Tibial artery (tissue), 4 donors: Measurements from ENCODE around the gene ITIH5.

Source experiments
- DNase-seq, 2 donors: peaks; one replicate each; pipeline ENCODE4 v3.0.0-alpha.2; 2019
- H3K27ac ChIP-seq, 2 donors: fragments of 200-600 bp; sonication (generic) in 1 of 2; 1 replicate in 1 of 2; 2 replicates in 1 of 2; pipeline ENCODE4 v1.5.1; 2018 to 2019; ENCODE audit warnings: mild to moderate bottlenecking in 1 of 2
- H3K27me3 ChIP-seq, 2 donors: fragments of 200-600 bp; sonication (generic) in 1 of 2; one replicate each; pipeline versions ENCODE4 v1.5.1 to v1.6.0; 2016 to 2019
- H3K36me3 ChIP-seq, 3 donors: fragments of 200-600 bp; sonication (generic) in 2 of 3; one replicate each; pipeline ENCODE4 v1.5.1; 2016 to 2019; ENCODE audit warnings: mild to moderate bottlenecking in 2 of 3
- H3K4me1 ChIP-seq, 4 donors: fragments of 200-600 bp; sonication (generic) in 2 of 4; 1 replicate in 3 of 4; 2 replicates in 1 of 4; pipeline ENCODE4 v1.5.1; 2016 to 2019
- H3K4me3 ChIP-seq, 2 donors: fragments of 200-600 bp; sonication (generic) in 1 of 2; 1 replicate in 1 of 2; 2 replicates in 1 of 2; pipeline ENCODE4 v1.5.1; 2018 to 2019; ENCODE audit warnings: mild to moderate bottlenecking in 2 of 2
- H3K9me3 ChIP-seq, 3 donors: fragments of 200-600 bp; sonication (generic) in 1 of 3; one replicate each; pipeline ENCODE4 v1.5.1; 2016 to 2019
- intact Hi-C: fragments of 100-400 bp; cut with DNase I; formaldehyde crosslinking; loops from one replicate; pipeline ENCODE4 v1.15.0; 2023; ENCODE audit warnings: low total_unique reads
- TF ChIP-seq, protein P1 (sequence below), 2 experiments: fragments of 200-600 bp in 1 of 2; fragments of 450-650 bp in 1 of 2; IDR thresholded peaks; one replicate each; pipeline ENCODE4 v1.5.1; 2017 to 2019; ENCODE audit warnings: antibody characterized with exemption in 2 of 2, mild to moderate bottlenecking in 1 of 2, moderate library complexity in 1 of 2

The ITIH5 gene

DNA sequence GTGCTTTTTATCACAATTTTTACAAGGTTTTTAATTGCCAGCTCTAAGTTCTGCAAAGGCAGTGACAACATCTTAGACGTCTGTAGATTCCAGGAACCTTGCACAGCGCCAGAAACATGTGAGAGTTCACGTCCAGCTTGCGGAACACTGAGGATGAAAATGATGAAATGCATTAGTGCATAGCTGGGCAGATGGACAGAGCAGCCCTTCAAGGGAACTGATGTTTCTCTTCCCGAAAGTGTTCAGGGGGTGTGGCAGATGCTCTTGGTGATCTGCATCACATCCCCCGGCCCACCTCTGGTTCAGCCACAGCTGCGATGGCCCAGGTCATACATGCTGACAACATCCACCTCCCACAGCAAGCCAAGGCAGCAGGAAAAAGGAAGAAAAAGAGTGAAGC is 40.9 kb downstream of the ITIH5 start:
- TF ChIP-seq, protein P1, sequence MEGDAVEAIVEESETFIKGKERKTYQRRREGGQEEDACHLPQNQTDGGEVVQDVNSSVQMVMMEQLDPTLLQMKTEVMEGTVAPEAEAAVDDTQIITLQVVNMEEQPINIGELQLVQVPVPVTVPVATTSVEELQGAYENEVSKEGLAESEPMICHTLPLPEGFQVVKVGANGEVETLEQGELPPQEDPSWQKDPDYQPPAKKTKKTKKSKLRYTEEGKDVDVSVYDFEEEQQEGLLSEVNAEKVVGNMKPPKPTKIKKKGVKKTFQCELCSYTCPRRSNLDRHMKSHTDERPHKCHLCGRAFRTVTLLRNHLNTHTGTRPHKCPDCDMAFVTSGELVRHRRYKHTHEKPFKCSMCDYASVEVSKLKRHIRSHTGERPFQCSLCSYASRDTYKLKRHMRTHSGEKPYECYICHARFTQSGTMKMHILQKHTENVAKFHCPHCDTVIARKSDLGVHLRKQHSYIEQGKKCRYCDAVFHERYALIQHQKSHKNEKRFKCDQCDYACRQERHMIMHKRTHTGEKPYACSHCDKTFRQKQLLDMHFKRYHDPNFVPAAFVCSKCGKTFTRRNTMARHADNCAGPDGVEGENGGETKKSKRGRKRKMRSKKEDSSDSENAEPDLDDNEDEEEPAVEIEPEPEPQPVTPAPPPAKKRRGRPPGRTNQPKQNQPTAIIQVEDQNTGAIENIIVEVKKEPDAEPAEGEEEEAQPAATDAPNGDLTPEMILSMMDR (IDR thresholded peaks at IDR 0.05) = no peak
- no peaks in the 10 kb centered on the region for H3K9me3 ChIP-seq
- H3K27me3 ChIP-seq = no peaks in the 10 kb centered on the region
- H3K27ac ChIP-seq = no peak overlapping the region
- H3K4me3 ChIP-seq = no peak overlapping the region
- intact Hi-C loops = no loop called here
- peaks cover 0 to 8% (median 0%) of the 10 kb centered on the region in 3 donors for H3K36me3 ChIP-seq
- no peak for DNase-seq
- H3K4me1 ChIP-seq = no peaks in the 10 kb centered on the region

DNA sequence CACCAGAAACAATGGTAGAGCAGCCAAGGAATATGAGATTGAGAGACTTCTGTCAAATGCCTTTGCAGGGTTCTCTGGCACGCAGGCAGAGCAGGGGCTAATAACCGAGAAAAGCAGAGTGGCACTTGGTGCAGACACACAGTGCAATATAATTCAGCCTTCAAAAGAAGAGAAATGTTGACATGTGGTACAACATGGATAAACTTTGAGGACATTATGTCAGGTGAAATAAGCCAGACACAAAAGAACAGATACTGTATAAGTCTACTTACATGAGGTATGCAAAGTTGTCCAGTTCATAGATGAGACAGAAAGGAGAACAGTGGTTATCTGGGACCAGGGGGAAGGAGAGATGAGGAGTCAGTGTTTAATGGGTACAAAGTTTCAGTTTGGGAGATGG is 41.8 kb downstream of the ITIH5 start:
- H3K27ac ChIP-seq = no peak overlapping the region
- DNase-seq = no peak
- no peaks in the 10 kb centered on the region for H3K9me3 ChIP-seq
- TF ChIP-seq, protein P1 (IDR thresholded peaks at IDR 0.05) = no peak
- H3K36me3 ChIP-seq = peaks cover 0 to 8% (median 0%) of the 10 kb centered on the region in 3 donors
- H3K27me3 ChIP-seq = no peaks in the 10 kb centered on the region
- no peak overlapping the region for H3K4me3 ChIP-seq
- intact Hi-C loops = no loop called here
- H3K4me1 ChIP-seq = no peaks in the 10 kb centered on the region

DNA sequence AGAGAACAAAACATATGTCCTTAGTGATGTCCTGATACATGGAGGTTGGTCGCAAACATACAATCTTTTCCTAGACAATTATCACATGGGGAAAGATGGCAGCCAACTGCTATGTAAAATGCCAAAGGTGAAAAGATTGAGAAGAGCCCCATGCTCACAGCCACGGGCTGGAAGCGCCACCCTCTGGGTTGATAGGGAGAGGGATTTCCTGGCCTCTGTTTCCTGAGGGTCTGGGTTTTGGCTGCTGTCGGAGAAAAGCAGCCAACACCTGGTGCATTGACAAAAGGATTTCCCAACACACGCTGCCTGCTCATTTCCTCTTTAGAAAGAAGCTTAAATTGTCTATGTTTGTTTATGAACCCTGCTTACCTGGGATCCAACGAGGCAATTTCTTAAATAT is 43.8 kb downstream of the ITIH5 start:
- peaks cover 0 to 8% (median 0%) of the 10 kb centered on the region in 3 donors for H3K36me3 ChIP-seq
- H3K4me3 ChIP-seq = no peak overlapping the region
- no peaks in the 10 kb centered on the region for H3K4me1 ChIP-seq
- H3K9me3 ChIP-seq = no peaks in the 10 kb centered on the region
- no peak overlapping the region for H3K27ac ChIP-seq
- TF ChIP-seq, protein P1 (IDR thresholded peaks at IDR 0.05) = no peak
- H3K27me3 ChIP-seq = no peaks in the 10 kb centered on the region
- intact Hi-C loops = no loop called here
- no peak for DNase-seq

DNA sequence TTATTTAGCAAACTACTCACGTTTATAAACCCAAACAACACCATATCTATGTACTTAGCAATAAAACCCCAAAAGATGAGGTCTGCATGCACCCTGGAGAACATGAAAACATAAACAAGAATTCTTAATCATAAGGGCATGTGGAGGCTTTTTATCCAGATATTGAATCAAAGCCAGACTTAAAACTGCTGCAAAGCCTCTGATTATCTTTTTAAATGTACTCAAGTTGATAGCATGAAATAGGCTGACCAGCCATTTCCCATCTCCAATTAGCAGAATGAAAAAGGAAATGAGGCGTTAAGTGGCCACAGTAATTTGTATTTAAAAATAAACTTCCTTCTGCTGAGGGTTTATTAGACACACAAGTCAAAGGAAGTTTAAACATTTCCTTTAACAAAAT is 48.3 kb downstream of the ITIH5 start:
- Histone ChIP-seq H3K4me3 (no peak overlapping the region), H3K27me3 (no peaks in the 10 kb centered on the region), H3K27ac (no peak overlapping the region), H3K4me1 (no peaks in the 10 kb centered on the region), H3K9me3 (no peaks in the 10 kb centered on the region), H3K36me3 (peaks cover 0 to 18% (median 7%) of the 10 kb centered on the region in 3 donors)
- intact Hi-C loops = no loop called here
- TF ChIP-seq, protein P1 (IDR thresholded peaks at IDR 0.05) = no peak
- no peak for DNase-seq

DNA sequence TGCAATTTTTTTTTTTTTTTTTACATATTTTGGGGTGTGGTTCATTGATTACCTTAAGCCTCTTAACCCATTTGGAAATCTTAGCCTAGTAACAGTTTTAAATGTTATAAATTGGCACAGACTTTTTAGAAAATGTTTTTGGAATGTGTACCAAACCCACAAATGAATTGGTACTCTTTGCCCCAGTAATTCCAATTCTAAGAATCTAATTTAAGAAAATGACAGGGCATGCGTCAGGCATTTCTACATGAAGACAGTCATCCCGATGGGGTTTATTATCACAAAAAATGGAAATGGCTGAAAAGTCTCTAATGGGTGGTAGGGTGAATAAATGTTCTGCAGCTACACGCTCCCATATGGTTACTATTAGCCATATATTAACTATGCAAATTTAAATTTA is 54.9 kb downstream of the ITIH5 start:
- peaks cover 0 to 22% (median 9%) of the 10 kb centered on the region in 3 donors for H3K36me3 ChIP-seq
- TF ChIP-seq, protein P1 (IDR thresholded peaks at IDR 0.05) = no peak
- no peak overlapping the region for H3K27ac ChIP-seq

More for the DNA sequence above, 54.9 kb downstream of the ITIH5 start:
- no peak for DNase-seq
- no peak overlapping the region for H3K4me3 ChIP-seq
- intact Hi-C loops = no loop called here
- H3K27me3 ChIP-seq = no peaks in the 10 kb centered on the region
- peaks cover 0 to 18% (median 8%) of the 10 kb centered on the region in 4 donors for H3K4me1 ChIP-seq
- H3K9me3 ChIP-seq = no peaks in the 10 kb centered on the region
